Fibroblast of villous mesenchyme (primary cell): Measurements from ENCODE around the gene CD164. TPM values are rescaled to one million over a fixed set of nuclear protein-coding genes. Genes with fewer than 3 reads are reported as not detected.

Experiments
- DNase-seq: peaks from one replicate; pipeline ENCODE4 v3.0.0-alpha.2; 2010; ENCODE audit warnings: low read depth
- H3K4me3 ChIP-seq: 2 replicates; pipeline ENCODE4 v1.5.1; 2011; ENCODE audit warnings: low read depth, mild to moderate bottlenecking, low read length
- CTCF ChIP-seq: IDR thresholded peaks from 2 replicates; pipeline ENCODE4 v1.5.1; 2012; ENCODE audit warnings: low read depth, mild to moderate bottlenecking, low read length; ENCODE audit not compliant: insufficient read depth
- total RNA-seq: library from RNA; depleted of rRNA; stranded (reverse); fragments of >200 nt; gene quantifications from 2 replicates; pipeline ENCODE4 v1.2.3, GENCODE V29; 2012

CD164 gene
- total RNA-seq, 1 donor = 167 TPM

GRCh38 chr6:109389650-109390274 lies 7.5 kb upstream of the CD164 start:
- DNase-seq = no peak
- H3K4me3 ChIP-seq = no peak overlapping the region
- no peak for TF ChIP-seq CTCF

- no peak for DNase-seq
- no peak for TF ChIP-seq CTCF
- H3K4me3 ChIP-seq = no peak overlapping the region
Observed at GRCh38 chr6:109388265-109388664, 6.0 kb upstream of the CD164 start.

DNA sequence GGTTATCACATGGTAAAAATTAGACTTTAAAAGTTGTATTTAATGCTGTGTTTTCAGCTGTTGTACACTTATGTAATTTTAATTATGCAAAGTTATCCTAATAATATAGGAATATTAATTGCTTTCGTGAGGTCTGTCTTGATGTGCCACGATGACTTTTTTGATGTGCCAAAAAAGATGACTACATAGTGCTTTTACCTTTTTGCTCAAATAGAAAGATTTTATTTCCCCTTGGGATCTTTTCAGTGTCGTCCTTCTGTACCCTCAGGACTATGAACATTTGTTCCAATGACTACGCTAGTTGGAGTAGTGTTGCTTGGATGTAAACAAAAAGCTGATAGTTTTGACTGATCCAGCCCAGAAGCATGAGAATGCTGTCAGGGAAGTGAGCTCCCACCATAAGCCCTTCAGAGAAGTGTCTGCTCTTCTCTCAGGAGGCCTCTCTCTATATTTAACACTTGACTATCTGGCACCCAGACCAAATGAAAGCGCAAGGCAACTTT lies 1.2 kb upstream of the CD164 start:
- DNase-seq = no peak
- H3K4me3 ChIP-seq = peak overlapping the region; percentile 92
- no peak for TF ChIP-seq CTCF

DNA sequence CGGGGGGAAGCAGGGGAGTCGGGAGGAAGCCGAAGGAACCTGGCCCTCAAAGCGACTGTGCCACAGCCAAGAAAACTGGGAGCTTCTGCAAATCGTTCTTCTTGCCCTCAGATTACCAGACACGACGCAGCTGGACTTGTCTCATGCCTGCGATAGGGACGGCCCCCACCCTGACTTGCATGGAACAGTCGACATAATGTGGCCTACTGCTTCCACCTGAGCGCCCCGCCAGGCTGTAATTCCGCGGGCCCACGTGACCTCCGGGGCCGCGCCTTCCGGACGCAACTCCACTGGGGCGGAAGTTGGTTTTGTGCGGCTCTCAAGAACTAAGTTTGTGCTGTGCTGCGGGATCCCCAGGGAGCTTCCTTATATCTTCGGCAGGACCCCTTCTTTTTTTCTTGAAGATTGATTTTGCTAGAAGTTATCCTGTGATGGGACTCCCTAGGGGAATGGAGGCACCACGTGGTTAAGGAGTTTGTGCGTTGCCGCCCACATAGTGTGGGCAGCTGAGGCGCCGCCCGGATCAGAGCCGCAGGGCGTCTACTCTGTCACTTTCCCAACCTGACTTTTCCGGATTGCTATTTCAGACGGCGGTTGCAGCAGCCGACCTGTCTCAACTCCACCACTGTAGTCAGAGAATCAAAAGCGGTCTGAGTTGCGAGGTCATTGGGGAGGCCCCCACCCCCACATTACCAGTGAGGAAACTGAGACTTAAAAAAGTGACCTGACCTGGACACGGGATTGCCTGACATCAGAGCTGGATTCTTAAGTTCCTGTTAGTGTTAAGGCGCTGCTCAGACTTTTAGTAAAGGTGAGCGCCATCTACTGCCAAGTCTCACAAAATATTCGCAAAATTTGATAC lies 540 bp upstream of the CD164 start:
- peak; percentile 96 for DNase-seq
- peak overlapping the region; percentile 92 for H3K4me3 ChIP-seq
- TF ChIP-seq CTCF = peak; percentile 41

GRCh38 chr6:109381061-109381746 lies 1.1 kb downstream of the CD164 start:
- peak; percentile 74 for DNase-seq
- no peak for TF ChIP-seq CTCF
- peak overlapping the region; percentile 92 for H3K4me3 ChIP-seq

DNA sequence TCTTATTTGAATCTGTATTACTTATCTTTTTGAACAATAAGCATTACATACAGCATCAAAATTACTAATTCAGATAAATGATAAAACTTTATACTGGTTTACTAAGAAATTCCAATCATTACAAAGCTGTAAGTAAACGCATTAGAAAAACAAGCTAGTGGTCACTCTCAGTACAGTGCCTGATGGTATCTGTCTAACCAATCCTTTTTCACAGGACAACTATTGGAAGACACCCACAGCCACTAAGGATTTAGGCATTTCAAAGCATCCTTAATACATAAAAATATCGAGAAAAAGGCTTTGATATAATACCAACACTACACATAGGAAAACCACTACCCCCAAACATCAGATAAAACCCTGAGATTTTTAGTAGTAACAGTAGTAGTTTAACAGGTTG lies 2.6 kb downstream of the CD164 start:
- peak overlapping the region; percentile 92 for H3K4me3 ChIP-seq
- DNase-seq = peak; percentile 24
- no peak for TF ChIP-seq CTCF
